GM11168 (cell line): Measurements from ENCODE around the gene CLCN4.

Experiments
- in situ Hi-C: fragments of 300-500 bp; cut with MboI; formaldehyde crosslinking; loops from one replicate; pipeline ENCODE4 v1.12.0; 2022; ENCODE audit warnings: low sequenced_read_pairs; ENCODE audit not compliant: unreplicated experiment

CLCN4 gene

GRCh38 chrX:10126834-10127233 lies 29.9 kb upstream of the CLCN4 start:
- in situ Hi-C loops, result loop anchor here (25.0 kb wide), 1 partner anchor 240 kb away; no protein-coding TSS in a partner anchor

- in situ Hi-C loops, result loop anchor here (25.0 kb wide), 1 partner anchor 241 kb away; no protein-coding TSS in a partner anchor
Observed at GRCh38 chrX:10128386-10128785, 28.4 kb upstream of the CLCN4 start.

- in situ Hi-C loops, result loop anchor here (25.0 kb wide), 1 partner anchor 242 kb away; no protein-coding TSS in a partner anchor
Observed at GRCh38 chrX:10129229-10129628, 27.5 kb upstream of the CLCN4 start.

GRCh38 chrX:10130354-10130753 lies 26.4 kb upstream of the CLCN4 start:
- in situ Hi-C loops, result loop anchor here (25.0 kb wide), 1 partner anchor 243 kb away; no protein-coding TSS in a partner anchor

- in situ Hi-C loops, result loop anchor here (25.0 kb wide), 1 partner anchor 247 kb away; no protein-coding TSS in a partner anchor
Observed at GRCh38 chrX:10133980-10134676, 22.6 kb upstream of the CLCN4 start.

- in situ Hi-C loops, result loop anchor here (25.0 kb wide), 1 partner anchor 248 kb away; no protein-coding TSS in a partner anchor
Observed at GRCh38 chrX:10134921-10135320, 21.9 kb upstream of the CLCN4 start.

- in situ Hi-C loops, result loop anchor here (25.0 kb wide), 1 partner anchor 248 kb away; no protein-coding TSS in a partner anchor
Observed at GRCh38 chrX:10135561-10136399, 21.0 kb upstream of the CLCN4 start.

- in situ Hi-C loops, result loop anchor here (25.0 kb wide), 1 partner anchor 251 kb away; no protein-coding TSS in a partner anchor
Observed at GRCh38 chrX:10138726-10139125, 18.0 kb upstream of the CLCN4 start.

- in situ Hi-C loops, result loop anchor here (25.0 kb wide), 1 partner anchor 253 kb away; no protein-coding TSS in a partner anchor
Observed at GRCh38 chrX:10140264-10140663, 16.5 kb upstream of the CLCN4 start.

- in situ Hi-C loops, result loop anchor here (25.0 kb wide), 1 partner anchor 255 kb away; no protein-coding TSS in a partner anchor
Observed at GRCh38 chrX:10142041-10142599, 14.7 kb upstream of the CLCN4 start.

GRCh38 chrX:10143071-10143983 lies 13.4 kb upstream of the CLCN4 start:
- in situ Hi-C loops, result loop anchor here (25.0 kb wide), 1 partner anchor 256 kb away; no protein-coding TSS in a partner anchor

- in situ Hi-C loops, result loop anchor here (25.0 kb wide), 1 partner anchor 259 kb away; no protein-coding TSS in a partner anchor
Observed at GRCh38 chrX:10146346-10146745, 10.4 kb upstream of the CLCN4 start.

GRCh38 chrX:10152086-10152485 lies 4.7 kb upstream of the CLCN4 start:
- in situ Hi-C loops, result no loop called here

GRCh38 chrX:10155137-10155536 lies 1.6 kb upstream of the CLCN4 start:
- in situ Hi-C loops, result no loop called here

GRCh38 chrX:10157032-10157341 lies 212 bp downstream of the CLCN4 start:
- in situ Hi-C loops, result no loop called here

GRCh38 chrX:10157543-10157942 lies 768 bp downstream of the CLCN4 start:
- in situ Hi-C loops, result no loop called here

- in situ Hi-C loops, result no loop called here
Observed at GRCh38 chrX:10158279-10159144, 1.7 kb downstream of the CLCN4 start.

GRCh38 chrX:10159145-10159468 lies 2.3 kb downstream of the CLCN4 start:
- in situ Hi-C loops, result no loop called here

GRCh38 chrX:10160211-10160610 lies 3.4 kb downstream of the CLCN4 start:
- in situ Hi-C loops, result no loop called here
